Activated naive CD4-positive, alpha-beta T cell treated with anti-CD3 and anti-CD28 coated beads, Interleukin-2, amount 10 ng/mL, durations not matched to agents 7 days and 5 days (primary cell): Measurements from ENCODE around the gene HLA-DMB.

Experiments
- CTCF ChIA-PET: fragments of 350-600 bp; sonication (Branson Sonifier 250); formaldehyde crosslinking; loops from one replicate; lab custom pipeline; 2021; ENCODE audit warnings: antibody characterized with exemption; lab: Charles Lee
- DNase-seq: peaks from one replicate; pipeline ENCODE4 v3.0.0-alpha.2; 2020
- H3K27ac Mint-ChIP-seq: one replicate; pipeline ENCODE4 v1.8.0; 2021; ENCODE audit warnings: mild to moderate bottlenecking, moderate library complexity, mixed read lengths
- H3K27me3 Mint-ChIP-seq: one replicate; pipeline ENCODE4 v1.8.0; 2021; ENCODE audit warnings: mild to moderate bottlenecking, mixed read lengths
- H3K36me3 Mint-ChIP-seq: one replicate; pipeline ENCODE4 v1.8.0; 2021; ENCODE audit warnings: mixed read lengths
- H3K4me1 Mint-ChIP-seq: one replicate; pipeline ENCODE4 v1.8.0; 2021; ENCODE audit warnings: mixed read lengths
- H3K4me3 Mint-ChIP-seq: one replicate; pipeline ENCODE4 v1.8.0; 2021; ENCODE audit warnings: mild to moderate bottlenecking, moderate library complexity, mixed read lengths
- H3K9me3 Mint-ChIP-seq: one replicate; pipeline ENCODE4 v1.8.0; 2021; ENCODE audit warnings: mixed read lengths

HLA-DMB gene

GRCh38 chr6:32937230-32937633 lies 3.6 kb downstream of the HLA-DMB start:
- peaks cover 38% of the 10 kb centered on the region for H3K4me1 Mint-ChIP-seq
- DNase-seq, result no peak
- H3K36me3 Mint-ChIP-seq, result peaks cover 6% of the 10 kb centered on the region
- CTCF ChIA-PET, result interaction anchor here (8.4 to 8.5 kb wide), 2 partner anchors 18 to 49 kb away, joined by 140 to 160 read pairs; partner anchors contain the start of gene HLA-DMA
- no peak overlapping the region for H3K27ac Mint-ChIP-seq
- peaks cover 10% of the 10 kb centered on the region for H3K27me3 Mint-ChIP-seq
- H3K4me3 Mint-ChIP-seq, result no peak overlapping the region
- H3K9me3 Mint-ChIP-seq, result no peaks in the 10 kb centered on the region

GRCh38 chr6:32936239-32937152 lies 4.3 kb downstream of the HLA-DMB start:
- CTCF ChIA-PET, result interaction anchor here (1.0 to 8.5 kb wide), 4 partner anchors 11 to 51 kb away, joined by 3 to 160 read pairs (median 72); partner anchors contain the start of gene HLA-DMA
- Mint-ChIP-seq H3K27ac (no peak overlapping the region), H3K9me3 (no peaks in the 10 kb centered on the region), H3K4me1 (peaks cover 31% of the 10 kb centered on the region), H3K36me3 (peaks cover 6% of the 10 kb centered on the region), H3K27me3 (peaks cover 15% of the 10 kb centered on the region), H3K4me3 (no peak overlapping the region)
- DNase-seq, result no peak

GRCh38 chr6:32935551-32936238 lies 5.1 kb downstream of the HLA-DMB start:
- CTCF ChIA-PET, result interaction anchor here (0.6 to 8.5 kb wide), 7 partner anchors 11 to 549 kb away, joined by 3 to 160 read pairs (median 5); partner anchors contain the start of genes BRD2 and HLA-DMA

DNA sequence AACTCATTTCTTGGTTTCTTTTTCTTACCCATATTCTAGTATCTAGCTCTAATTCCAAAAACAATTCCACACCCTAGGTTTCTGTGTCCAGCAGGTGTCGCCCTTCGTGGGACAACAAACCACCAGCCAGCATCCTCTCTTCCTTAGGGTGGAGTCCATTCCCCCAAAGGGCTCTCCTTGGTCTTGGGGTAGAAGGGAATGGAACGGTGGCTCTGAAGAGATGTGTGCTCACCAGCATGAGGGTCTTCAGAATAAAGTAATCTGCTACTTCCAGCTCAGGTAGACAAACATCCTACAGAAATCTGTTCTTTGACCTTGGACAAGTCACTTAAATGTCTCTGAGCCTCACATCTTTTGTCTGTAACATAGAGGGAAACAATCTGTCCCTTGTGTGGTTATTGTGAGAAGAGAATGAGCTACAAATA lies 7.2 kb downstream of the HLA-DMB start:
- CTCF ChIA-PET, result interaction anchor here (0.7 to 8.5 kb wide), 26 partner anchors 9 to 681 kb away, joined by 3 to 160 read pairs (median 6); partner anchors contain the start of genes BRD2, HLA-DMA and TAP2
- Mint-ChIP-seq H3K4me3 (no peak overlapping the region), H3K27me3 (peaks cover 20% of the 10 kb centered on the region), H3K27ac (no peak overlapping the region), H3K36me3 (peaks cover 6% of the 10 kb centered on the region), H3K9me3 (no peaks in the 10 kb centered on the region), H3K4me1 (peaks cover 13% of the 10 kb centered on the region)
- DNase-seq, result peak; percentile 86

More at GRCh38 chr6:32935551-32936238, 5.1 kb downstream of the HLA-DMB start:
- peaks cover 20% of the 10 kb centered on the region for H3K27me3 Mint-ChIP-seq
- no peak overlapping the region for H3K27ac Mint-ChIP-seq
- no peak overlapping the region for H3K4me3 Mint-ChIP-seq
- H3K9me3 Mint-ChIP-seq, result no peaks in the 10 kb centered on the region
- peaks cover 23% of the 10 kb centered on the region for H3K4me1 Mint-ChIP-seq
- peaks cover 6% of the 10 kb centered on the region for H3K36me3 Mint-ChIP-seq
- no peak for DNase-seq

DNA sequence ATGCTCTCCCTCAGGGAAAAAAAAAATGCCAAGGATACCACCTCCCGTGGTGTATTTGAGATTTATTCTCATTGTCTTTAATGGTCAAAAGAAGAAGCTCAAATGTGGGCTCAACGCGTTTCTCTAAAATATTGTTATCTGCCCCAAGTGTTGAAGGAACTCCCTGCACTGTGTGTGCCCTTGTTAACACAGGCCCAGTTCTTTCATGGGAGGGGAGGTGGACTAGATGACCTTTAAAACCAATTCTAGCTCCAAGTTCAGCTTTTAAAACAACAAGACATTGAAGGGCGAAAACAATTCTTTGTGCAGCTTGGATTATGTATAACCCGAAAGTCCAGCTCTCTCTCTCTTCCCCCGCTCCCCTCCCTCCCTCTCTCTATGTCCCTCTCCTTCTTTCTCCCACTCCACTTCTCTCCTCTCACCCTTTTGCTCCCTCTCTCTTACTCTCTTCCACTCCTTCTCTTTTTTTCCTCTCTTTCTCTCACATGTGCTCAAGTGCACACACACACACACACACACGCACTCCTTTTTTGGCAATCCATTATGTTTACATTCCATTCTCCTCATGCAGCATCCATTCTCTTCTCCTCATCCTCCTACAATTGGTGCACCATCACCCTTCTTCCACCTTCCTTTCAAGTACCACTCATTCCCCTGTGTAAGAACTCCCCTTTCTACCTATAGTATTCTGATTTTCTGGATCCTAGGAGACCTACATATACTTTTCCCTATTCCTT lies 8.5 kb downstream of the HLA-DMB start:
- H3K36me3 Mint-ChIP-seq, result no peaks in the 10 kb centered on the region
- DNase-seq, result no peak
- H3K4me1 Mint-ChIP-seq, result peaks cover 6% of the 10 kb centered on the region
- H3K27me3 Mint-ChIP-seq, result peaks cover 15% of the 10 kb centered on the region
- CTCF ChIA-PET, result interaction anchor here (0.6 to 8.5 kb wide), 12 partner anchors 10 to 601 kb away, joined by 3 to 160 read pairs (median 14); partner anchors contain the start of genes HLA-DMA and TAP2
- no peak overlapping the region for H3K27ac Mint-ChIP-seq
- H3K9me3 Mint-ChIP-seq, result no peaks in the 10 kb centered on the region
- no peak overlapping the region for H3K4me3 Mint-ChIP-seq

DNA sequence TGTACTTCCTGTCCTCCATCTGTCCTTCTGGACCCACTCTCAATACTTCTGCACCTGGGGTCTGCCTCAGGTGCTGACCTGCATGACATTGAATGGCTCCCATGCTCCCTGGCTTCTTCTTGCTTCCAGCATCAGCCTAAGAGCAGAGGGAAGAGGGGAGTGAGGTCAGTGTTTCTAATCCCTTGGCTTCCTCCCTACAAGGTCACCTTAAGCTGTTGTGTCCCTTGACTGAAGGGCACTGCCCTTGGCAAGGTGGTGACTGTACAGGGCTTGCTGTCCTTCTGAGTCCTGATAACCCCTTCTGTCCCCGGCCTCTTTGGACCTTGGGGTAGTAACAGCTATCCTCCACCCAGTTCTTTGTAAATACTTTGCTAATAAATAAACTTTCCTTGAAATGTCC lies 9.6 kb downstream of the HLA-DMB start:
- H3K27ac Mint-ChIP-seq, result no peak overlapping the region
- CTCF ChIA-PET, result interaction anchor here (3.5 to 8.5 kb wide), 4 partner anchors 16 to 55 kb away, joined by 44 to 160 read pairs (median 94); partner anchors contain the start of gene HLA-DMA
- peaks cover 6% of the 10 kb centered on the region for H3K4me1 Mint-ChIP-seq

DNA sequence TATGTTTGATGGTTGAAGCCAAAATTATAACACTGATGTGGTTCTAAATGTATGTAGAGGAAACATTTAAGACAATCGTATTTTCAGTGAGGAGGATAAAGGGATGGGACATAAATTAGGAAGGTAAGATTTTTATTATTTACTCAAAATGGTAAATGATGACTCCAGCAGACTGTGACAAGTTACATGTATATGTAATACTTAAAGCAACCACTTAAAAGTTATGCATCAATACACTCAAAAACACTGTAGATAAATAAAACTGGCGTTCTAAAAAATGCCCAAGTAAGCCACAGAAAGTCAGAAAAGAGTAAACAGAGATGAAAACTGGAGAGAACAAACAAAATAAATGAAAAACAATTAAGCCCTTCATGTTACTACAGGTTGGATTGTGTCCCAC lies 18.7 kb downstream of the HLA-DMB start:
- Mint-ChIP-seq H3K27ac (no peak overlapping the region), H3K4me1 (no peaks in the 10 kb centered on the region), H3K9me3 (no peaks in the 10 kb centered on the region), H3K4me3 (no peak overlapping the region), H3K36me3 (no peaks in the 10 kb centered on the region), H3K27me3 (peaks cover 42% of the 10 kb centered on the region)
- CTCF ChIA-PET, result no interaction called here
- no peak for DNase-seq

More for the DNA sequence above, 9.6 kb downstream of the HLA-DMB start:
- DNase-seq, result no peak
- H3K27me3 Mint-ChIP-seq, result peaks cover 19% of the 10 kb centered on the region
- H3K9me3 Mint-ChIP-seq, result no peaks in the 10 kb centered on the region
- H3K4me3 Mint-ChIP-seq, result no peak overlapping the region
- H3K36me3 Mint-ChIP-seq, result no peaks in the 10 kb centered on the region

GRCh38 chr6:32920715-32921114 lies 20.1 kb downstream of the HLA-DMB start:
- H3K27me3 Mint-ChIP-seq, result peaks cover 50% of the 10 kb centered on the region
- H3K9me3 Mint-ChIP-seq, result no peaks in the 10 kb centered on the region
- no peaks in the 10 kb centered on the region for H3K4me1 Mint-ChIP-seq
- H3K4me3 Mint-ChIP-seq, result no peak overlapping the region
- no peaks in the 10 kb centered on the region for H3K36me3 Mint-ChIP-seq
- no peak overlapping the region for H3K27ac Mint-ChIP-seq
- CTCF ChIA-PET, result interaction anchor here (1.4 kb wide), 1 partner anchor 64 kb away, joined by 3 read pairs; no protein-coding TSS in a partner anchor
- DNase-seq, result no peak

DNA sequence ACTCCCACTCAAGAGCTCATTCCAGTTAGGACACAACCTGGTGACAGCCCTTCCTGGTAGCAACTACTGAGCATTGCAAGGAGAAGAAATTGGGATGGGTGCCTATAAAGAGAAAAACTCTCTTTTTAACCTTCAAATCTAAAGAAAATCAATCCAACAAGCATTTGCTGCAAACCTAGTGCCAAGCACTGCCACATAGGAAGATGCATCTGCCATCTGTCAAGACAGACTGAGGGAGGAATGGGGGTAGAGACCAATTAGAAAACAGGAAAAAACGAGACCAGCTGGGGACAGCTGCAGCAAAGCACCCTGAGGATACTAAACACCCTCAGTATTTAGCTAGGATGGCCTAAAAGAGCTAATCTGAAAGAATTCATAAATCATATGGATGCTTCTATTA lies 27.9 kb downstream of the HLA-DMB start:
- H3K4me3 Mint-ChIP-seq, result no peak overlapping the region
- peaks cover 49% of the 10 kb centered on the region for H3K27me3 Mint-ChIP-seq
- no peaks in the 10 kb centered on the region for H3K36me3 Mint-ChIP-seq
- CTCF ChIA-PET, result interaction anchor here (1.2 to 3.3 kb wide), 5 partner anchors 19 to 72 kb away, joined by 3 to 11 read pairs (median 4); no protein-coding TSS in a partner anchor
- H3K9me3 Mint-ChIP-seq, result no peaks in the 10 kb centered on the region
- no peaks in the 10 kb centered on the region for H3K4me1 Mint-ChIP-seq
- no peak overlapping the region for H3K27ac Mint-ChIP-seq
- DNase-seq, result no peak

DNA sequence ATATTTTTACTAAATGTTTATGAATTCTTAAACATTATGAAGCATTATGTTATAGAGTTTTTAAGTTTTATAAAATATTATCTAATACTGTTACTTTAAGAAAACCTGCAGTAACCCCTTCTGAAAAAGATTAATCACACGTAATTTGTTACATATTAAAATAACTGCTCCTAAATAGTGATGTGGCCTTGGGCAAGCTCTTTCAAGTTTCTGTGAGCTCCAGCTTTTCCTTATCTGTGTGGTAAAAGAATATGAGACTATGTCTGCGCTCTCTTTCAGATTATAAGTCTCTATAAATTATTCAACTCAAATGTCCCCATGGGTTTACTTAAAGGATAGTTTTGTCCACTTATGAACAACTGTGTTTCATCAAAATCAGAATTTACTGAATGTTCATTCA lies 31.9 kb downstream of the HLA-DMB start:
- CTCF ChIA-PET, result no interaction called here
- H3K4me1 Mint-ChIP-seq, result no peaks in the 10 kb centered on the region
- no peak overlapping the region for H3K27ac Mint-ChIP-seq
- H3K4me3 Mint-ChIP-seq, result no peak overlapping the region
- H3K9me3 Mint-ChIP-seq, result no peaks in the 10 kb centered on the region
- H3K27me3 Mint-ChIP-seq, result peaks cover 17% of the 10 kb centered on the region
- no peaks in the 10 kb centered on the region for H3K36me3 Mint-ChIP-seq
- DNase-seq, result no peak

DNA sequence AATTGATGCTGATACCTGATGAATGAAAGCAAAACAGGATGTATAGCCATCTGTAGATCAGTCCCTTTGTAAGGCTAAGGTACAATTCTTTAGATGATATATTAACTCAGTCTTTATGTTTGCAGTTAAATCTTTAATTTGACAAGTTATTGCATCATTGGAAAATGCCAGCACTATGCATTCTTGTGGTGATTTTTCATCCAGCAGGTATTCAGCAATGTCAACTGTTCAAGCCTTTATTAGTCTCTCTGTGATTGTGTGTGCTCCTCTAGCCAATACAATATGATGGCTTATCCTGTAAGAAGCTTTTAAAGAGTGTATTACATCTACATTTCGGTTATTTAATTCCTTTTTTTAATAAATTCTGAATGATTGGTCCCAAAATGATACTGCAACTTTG lies 34.3 kb downstream of the HLA-DMB start:
- Mint-ChIP-seq H3K27me3 (peaks cover 5% of the 10 kb centered on the region), H3K9me3 (no peaks in the 10 kb centered on the region), H3K4me3 (no peak overlapping the region), H3K4me1 (no peaks in the 10 kb centered on the region), H3K27ac (no peak overlapping the region), H3K36me3 (peaks cover 2% of the 10 kb centered on the region)
- CTCF ChIA-PET, result no interaction called here
- DNase-seq, result no peak

DNA sequence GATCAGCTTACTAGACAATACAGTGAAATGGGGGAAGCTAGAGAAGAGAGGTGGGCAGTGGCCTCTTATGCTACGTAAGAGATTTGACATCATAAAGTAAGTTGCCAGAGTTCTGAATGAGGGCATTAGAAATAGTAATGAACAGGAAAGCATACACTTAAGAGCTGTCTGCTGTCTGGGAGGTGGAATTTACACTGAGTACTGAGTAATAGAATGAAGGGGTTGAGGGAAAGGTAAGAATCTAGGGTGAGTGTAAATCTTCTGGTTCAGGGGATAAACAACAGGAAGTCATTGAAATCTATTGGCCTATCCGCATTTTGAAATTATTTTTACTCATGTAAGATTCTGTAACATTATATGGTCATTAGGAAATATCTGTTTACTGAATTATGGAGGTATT lies 35.8 kb downstream of the HLA-DMB start:
- H3K27ac Mint-ChIP-seq, result no peak overlapping the region
- H3K4me1 Mint-ChIP-seq, result no peaks in the 10 kb centered on the region
- no peaks in the 10 kb centered on the region for H3K27me3 Mint-ChIP-seq
- peaks cover 9% of the 10 kb centered on the region for H3K36me3 Mint-ChIP-seq
- H3K9me3 Mint-ChIP-seq, result no peaks in the 10 kb centered on the region
- CTCF ChIA-PET, result interaction anchor here (1.0 to 1.6 kb wide), 4 partner anchors 29 to 213 kb away, joined by 3 to 6 read pairs (median 5); partner anchors contain the start of gene HLA-DMA
- DNase-seq, result no peak
- no peak overlapping the region for H3K4me3 Mint-ChIP-seq

GRCh38 chr6:32903952-32904351 lies 36.9 kb downstream of the HLA-DMB start:
- Mint-ChIP-seq H3K9me3 (no peaks in the 10 kb centered on the region), H3K27ac (no peak overlapping the region), H3K4me1 (no peaks in the 10 kb centered on the region), H3K4me3 (no peak overlapping the region), H3K36me3 (peaks cover 9% of the 10 kb centered on the region), H3K27me3 (no peaks in the 10 kb centered on the region)
- CTCF ChIA-PET, result interaction anchor here (1.0 to 1.4 kb wide), 2 partner anchors 30 to 49 kb away, joined by 3 to 6 read pairs; partner anchors contain the start of gene HLA-DMA
- DNase-seq, result no peak
